Measurements from ENCODE around the gene SLC12A9. TPM values are rescaled to one million over a fixed set of nuclear protein-coding genes. Genes with fewer than 3 reads are reported as not detected.

Gene SLC12A9

Small RNAs within 50 kb of the gene (microRNA-seq; reads per million reads assigned to microRNA genes)
- gene MIR6875, result not detected

Measured in HL-60 (cell line).